NT2/D1 (cell line): ENCODE measurements around the gene SLC30A2.

ENCODE experiments used
- SUZ12 ChIP-seq: IDR thresholded peaks from 2 replicates; pipeline ENCODE4 v1.6.1; 2011; ENCODE audit not compliant: insufficient read length, insufficient read depth; ENCODE audit errors: extremely low read depth
- ZNF274 ChIP-seq: IDR thresholded peaks from 2 replicates; pipeline ENCODE4 v1.6.1; 2011; ENCODE audit warnings: mild to moderate bottlenecking, low read depth, low read length

DNA sequence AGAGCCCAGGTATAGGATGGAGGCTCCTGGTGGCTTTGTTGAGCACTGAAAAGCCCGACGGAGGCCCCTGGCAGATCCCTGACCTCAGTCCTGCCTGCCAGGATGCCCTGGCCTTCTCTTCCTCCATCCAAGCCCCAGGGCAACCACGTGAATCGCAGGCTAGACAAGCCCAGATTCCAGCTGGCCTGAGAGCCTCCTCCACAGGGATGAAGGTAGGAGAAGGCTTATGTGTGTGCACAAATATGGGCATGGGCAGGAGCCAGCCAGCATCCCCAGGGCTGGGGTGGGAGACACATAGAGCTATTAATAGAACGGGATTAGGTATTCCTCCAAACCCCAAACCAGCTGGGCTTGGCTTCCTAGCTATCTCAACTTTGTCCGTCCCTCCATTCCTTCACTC lies 28.3 kb downstream of the SLC30A2 start:
- TF ChIP-seq SUZ12 (no peak), ZNF274 (no peak)
